Bronchial epithelial cell (primary cell): ENCODE results near the gene DNHD1. TPM values are rescaled to one million over a fixed set of nuclear protein-coding genes. Genes with fewer than 3 reads are reported as not detected.
A peak's percentile ranks its signal among the peaks of the same experiment; 100 is the strongest.

Experiments used
- DNase-seq: peaks from one replicate; pipeline ENCODE4 v3.0.0-alpha.2; 2010; ENCODE audit warnings: low read depth
- FAIRE-seq: peaks from 2 replicates; lab custom pipeline; 2011; peaks lifted over from hg19 to GRCh38; lab: Jason Lieb, UNC
- H3K27me3 ChIP-seq: 2 replicates; pipeline ENCODE4 v1.5.1; 2011; ENCODE audit warnings: low read length; ENCODE audit not compliant: control insufficient read depth, insufficient read depth
- H3K36me3 ChIP-seq: 2 replicates; pipeline ENCODE4 v1.5.1; 2011; ENCODE audit warnings: low read length; ENCODE audit not compliant: control insufficient read depth, insufficient read depth
- H3K4me3 ChIP-seq: 2 replicates; pipeline ENCODE4 v1.5.1; 2011; ENCODE audit warnings: mild to moderate bottlenecking, low read depth, low read length, control low read depth
- CTCF ChIP-seq: IDR thresholded peaks from 2 replicates; pipeline ENCODE4 v1.5.1; 2011; ENCODE audit warnings: mild to moderate bottlenecking, moderate library complexity, low read length, control low read depth, inconsistent platforms; ENCODE audit not compliant: insufficient read depth, severe bottlenecking
- total RNA-seq: library from RNA; depleted of rRNA; stranded (reverse); fragments of >200 nt; gene quantifications from 2 replicates; pipeline ENCODE4 v1.2.1, GENCODE V29; 2014

Gene DNHD1
- total RNA-seq, 1 donor from 2014 or later = 4.5 TPM

- H3K36me3 ChIP-seq = no peaks in the 10 kb centered on the region
- no peaks in the 10 kb centered on the region for H3K27me3 ChIP-seq
- no peak for TF ChIP-seq CTCF
- no peak for FAIRE-seq
- H3K4me3 ChIP-seq = no peak overlapping the region
- DNase-seq = peak; percentile 43
Observed at GRCh38 chr11:6568191-6568918, 71.3 kb downstream of the DNHD1 start.

- Histone ChIP-seq H3K4me3 (no peak overlapping the region), H3K36me3 (no peaks in the 10 kb centered on the region), H3K27me3 (no peaks in the 10 kb centered on the region)
- no peak for DNase-seq
- no peak for TF ChIP-seq CTCF
- no peak for FAIRE-seq
Observed at GRCh38 chr11:6569706-6570105, 72.6 kb downstream of the DNHD1 start.

- no peak for FAIRE-seq
- H3K4me3 ChIP-seq = no peak overlapping the region
- no peaks in the 10 kb centered on the region for H3K36me3 ChIP-seq
- no peaks in the 10 kb centered on the region for H3K27me3 ChIP-seq
- DNase-seq = no peak
- TF ChIP-seq CTCF = no peak
Observed at GRCh38 chr11:6570691-6571427, 73.8 kb downstream of the DNHD1 start.

- Histone ChIP-seq H3K4me3 (no peak overlapping the region), H3K36me3 (no peaks in the 10 kb centered on the region), H3K27me3 (no peaks in the 10 kb centered on the region)
- no peak for TF ChIP-seq CTCF
- DNase-seq = no peak
- no peak for FAIRE-seq
Observed at GRCh38 chr11:6571434-6572008, 74.4 kb downstream of the DNHD1 start.

- DNase-seq (peak; percentile 61), FAIRE-seq (no peak)
- Histone ChIP-seq H3K27me3 (no peaks in the 10 kb centered on the region), H3K36me3 (no peaks in the 10 kb centered on the region), H3K4me3 (no peak overlapping the region)
- TF ChIP-seq CTCF = no peak
Observed at GRCh38 chr11:6572215-6572614, 75.1 kb downstream of the DNHD1 start.
